H1 (cell line): ENCODE data around the gene NUDC. TPM values are rescaled to one million over a fixed set of nuclear protein-coding genes. Genes with fewer than 3 reads are reported as not detected.

Source experiments
- EGR1 ChIP-seq: IDR thresholded peaks from 2 replicates; pipeline ENCODE4 v1.6.1; 2011; ENCODE audit warnings: low read depth, low read length, borderline replicate concordance
- polyA plus RNA-seq, 7 experiments: library from polyadenylated mRNA; depleted of rRNA in 3 of 7; stranded (reverse) in 5 of 7; unstranded in 2 of 7; fragments of >200 nt in 5 of 7; fragments of 200-250 nt in 2 of 7; gene quantifications; 1 replicate in 5 of 7; 2 replicates in 1 of 7; 4 replicates in 1 of 7; pipeline versions ENCODE4 v1.2.1 to v1.2.3, GENCODE V29; 2011 to 2013; ENCODE audit warnings: missing spikeins in 2 of 7, mixed read lengths in 2 of 7
- total RNA-seq: library from RNA; stranded (reverse); fragmentation: NEBNext Ultra II Directional; extraction: Animal tissue kit (Norgen Biotek cat#: 25700); gene quantifications from 2 replicates; pipeline ENCODE4 v1.2.1, GENCODE V29; 2021

The NUDC gene
- total and polyA plus RNA-seq, 2 of the 8 experiments (the other 6 are each of a cell fraction or from before 2014, with no cell fraction given), result 43.2 to 131 TPM

- no peak for TF ChIP-seq EGR1
Observed at GRCh38 chr1:26900815-26901511, 20.6 kb upstream of the NUDC start (continued).
